DMS114 treated with DMSO at 0.1 percent for 48 hours (cell line): Measurements from ENCODE around the gene LRRC49.

Experiments used
- DNase-seq: peaks from one replicate; lab custom pipeline; 2025; ENCODE audit not compliant: unreplicated experiment; lab: John Stamatoyannopoulos, UW

The LRRC49 gene

GRCh38 chr15:71084264-71084663 is 191.6 kb downstream of the LRRC49 start:
- DNase-seq = no peak

GRCh38 chr15:71085809-71086208 is 193.2 kb downstream of the LRRC49 start:
- no peak for DNase-seq

DNA sequence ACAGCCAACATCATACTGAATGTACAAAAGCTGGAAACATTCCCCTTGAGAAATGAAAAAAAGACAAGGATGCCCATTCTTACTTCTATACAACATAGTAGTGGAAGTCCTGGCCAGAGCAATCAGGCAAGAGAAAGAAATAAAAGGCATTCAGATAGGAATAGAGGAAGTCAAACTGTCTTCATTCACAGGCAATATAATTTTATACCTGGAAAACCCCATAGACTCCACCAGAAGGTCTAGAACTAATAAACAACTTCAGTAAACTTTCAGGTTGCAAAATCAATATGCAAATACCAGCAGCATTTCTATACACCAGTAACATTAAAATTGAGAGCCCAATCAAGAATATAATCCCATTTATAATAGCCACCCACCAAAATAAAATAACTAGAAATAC is 195.5 kb downstream of the LRRC49 start:
- DNase-seq = no peak

DNA sequence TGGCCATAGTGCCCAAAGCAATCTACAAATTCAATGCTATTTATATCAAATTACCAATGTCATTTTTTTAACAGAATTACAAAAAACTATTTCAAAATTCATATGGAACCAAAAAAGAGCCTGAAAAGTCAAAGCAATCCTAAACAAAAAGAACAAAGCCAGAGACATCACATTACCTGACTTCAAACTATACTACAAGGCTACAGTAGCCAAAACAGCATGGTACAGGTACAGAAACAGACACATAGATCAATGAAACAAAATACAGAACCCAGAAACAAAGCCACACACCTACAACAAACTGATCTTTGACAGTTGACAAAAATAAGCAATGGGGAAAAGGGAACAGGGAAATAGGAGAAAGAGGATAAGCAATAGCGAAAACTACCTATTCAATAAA is 196.1 kb downstream of the LRRC49 start:
- DNase-seq = no peak

DNA sequence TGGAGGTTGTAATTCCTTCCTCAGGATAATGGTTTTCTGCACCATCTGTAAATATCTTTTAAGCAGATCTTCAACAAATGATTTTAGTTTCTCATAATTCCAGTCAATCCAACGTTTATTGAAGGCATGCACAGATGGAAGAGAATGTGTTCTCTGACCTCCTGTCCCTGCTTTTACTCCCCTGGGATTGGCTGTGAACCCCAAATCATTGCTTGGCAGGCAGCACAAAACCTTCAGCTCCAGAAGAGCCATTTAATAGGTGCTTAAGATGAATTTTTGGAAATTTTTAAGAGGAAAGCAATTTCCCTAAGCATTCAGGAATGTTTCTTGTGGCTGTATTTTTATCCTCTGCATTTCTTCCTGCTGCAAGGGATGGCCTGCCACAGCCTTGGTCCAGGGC is 197.2 kb downstream of the LRRC49 start:
- no peak for DNase-seq

- no peak for DNase-seq
Measured at GRCh38 chr15:71091601-71092000, 199.0 kb downstream of the LRRC49 start.

GRCh38 chr15:71092056-71092600 is 199.5 kb downstream of the LRRC49 start:
- no peak for DNase-seq

GRCh38 chr15:71093054-71094024 is 200.7 kb downstream of the LRRC49 start:
- DNase-seq = no peak

- DNase-seq = no peak
Measured at GRCh38 chr15:71094137-71094536, 201.5 kb downstream of the LRRC49 start.

- no peak for DNase-seq
Measured at GRCh38 chr15:71096676-71097075, 204.1 kb downstream of the LRRC49 start.

DNA sequence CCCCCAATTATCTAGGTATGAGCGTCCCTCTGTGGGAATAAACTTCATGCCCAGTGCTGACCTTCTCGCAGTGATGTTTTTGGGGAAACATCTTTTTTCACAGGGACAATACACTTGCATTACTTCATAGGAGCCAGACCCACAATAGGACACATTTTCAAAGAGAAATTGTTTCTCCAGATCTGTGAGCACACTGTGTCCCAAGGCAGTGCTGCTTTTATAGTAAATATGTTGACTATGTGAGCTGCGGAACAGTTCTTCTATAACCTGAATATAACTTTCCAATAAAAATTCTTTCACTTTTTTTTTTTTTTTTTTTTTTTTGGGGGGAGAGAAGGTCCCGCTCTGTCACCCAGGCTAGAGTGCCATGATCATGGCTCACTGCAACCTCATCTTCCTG is 205.3 kb downstream of the LRRC49 start:
- DNase-seq = no peak

DNA sequence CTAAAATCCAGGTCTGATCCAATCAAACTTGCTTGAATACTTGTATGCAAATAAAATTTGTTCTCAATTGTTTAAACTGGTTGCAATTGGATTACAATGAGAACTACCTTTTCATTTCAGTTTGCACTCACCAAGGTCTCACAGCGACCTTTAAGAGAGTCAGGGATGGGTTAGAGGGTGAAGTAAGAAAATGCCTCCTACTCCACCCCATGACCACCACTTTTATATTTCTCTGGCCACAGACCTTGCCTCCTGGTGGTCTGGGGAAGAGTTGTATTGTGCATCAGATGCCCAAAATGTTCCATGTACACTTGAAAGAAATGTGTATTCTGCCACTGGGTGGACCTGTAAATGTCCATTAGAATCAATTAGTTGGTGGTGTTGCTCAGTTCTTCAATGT is 206.3 kb downstream of the LRRC49 start:
- DNase-seq = peak; percentile 6
